HepG2 (cell line): Measurements from ENCODE around the gene SERPINA3. TPM values are rescaled to one million over a fixed set of nuclear protein-coding genes. Genes with fewer than 3 reads are reported as not detected.

Experiments
- KDM5A ChIP-seq: fragments of 200-600 bp; sonication (generic); IDR thresholded peaks from 2 replicates; pipeline ENCODE4 v1.7.0; 2018; ENCODE audit warnings: antibody characterized with exemption, mild to moderate bottlenecking, low read length, borderline replicate concordance
- MAF1 ChIP-seq: sonication (generic); formaldehyde crosslinking; IDR thresholded peaks from 2 replicates; pipeline ENCODE4 v1.5.0; 2020; ENCODE audit warnings: missing genetic modification reagents, borderline replicate concordance
- RBFOX2 ChIP-seq: fragments of 200-400 bp; formaldehyde crosslinking; IDR thresholded peaks from 2 replicates; pipeline ENCODE4 v1.6.1; 2017; ENCODE audit warnings: low read depth, mild to moderate bottlenecking, low read length
- SIN3A ChIP-seq: IDR thresholded peaks from 2 replicates; pipeline ENCODE4 v1.6.1; 2011; ENCODE audit warnings: low read depth, mild to moderate bottlenecking, control low read depth, low read length, borderline replicate concordance
- ZC3H13 ChIP-seq: sonication (generic); formaldehyde crosslinking; IDR thresholded peaks from 2 replicates; pipeline ENCODE4 v1.8.1; 2023; ENCODE audit warnings: mild to moderate bottlenecking, missing genetic modification reagents, moderate library complexity
- ZNF225 ChIP-seq: sonication (generic); formaldehyde crosslinking; IDR thresholded peaks from 2 replicates; pipeline ENCODE4 v1.4.0; 2020; ENCODE audit warnings: mild to moderate bottlenecking, missing genetic modification reagents
- ZNF746 ChIP-seq: sonication (generic); formaldehyde crosslinking; IDR thresholded peaks from 2 replicates; pipeline ENCODE4 v1.8.0; 2022; ENCODE audit warnings: mild to moderate bottlenecking, missing genetic modification reagents
- polyA plus RNA-seq, 8 experiments: library from polyadenylated mRNA; depleted of rRNA in 3 of 8; stranded (reverse) in 7 of 8; unstranded in 1 of 8; fragments of >200 nt; fragmentation: Illumina TruSeq in 4 of 8; extraction: Trizol in 4 of 8; gene quantifications; 2 replicates each; pipeline versions ENCODE4 v1.2.1 to v1.2.3, GENCODE V29; 2011 to 2016; ENCODE audit warnings: low read depth in 4 of 8, missing spikeins in 1 of 8, mixed read lengths in 1 of 8; ENCODE audit not compliant: insufficient read depth in 1 of 8
- total RNA-seq, 5 experiments: library from RNA; depleted of rRNA; stranded (reverse); fragments of >200 nt; fragmentation: Illumina TruSeq; extraction: Trizol; gene quantifications; 2 replicates each; pipeline ENCODE4 v1.2.3, GENCODE V29; 2016; ENCODE audit warnings: low read depth in 1 of 5
- TF ChIP-seq, protein P1 (sequence below): sonication (generic); formaldehyde crosslinking; IDR thresholded peaks from 2 replicates; pipeline ENCODE4 v1.9.0; 2021; ENCODE audit warnings: mild to moderate bottlenecking, missing genetic modification reagents
- TF ChIP-seq, protein P2 (sequence below): sonication (generic); formaldehyde crosslinking; IDR thresholded peaks from 2 replicates; pipeline ENCODE4 v1.5.0; 2020; ENCODE audit warnings: mild to moderate bottlenecking, missing genetic modification reagents
- TF ChIP-seq, protein P3 (sequence below): sonication (generic); formaldehyde crosslinking; conservative IDR thresholded peaks from 2 replicates; pipeline ENCODE4 v1.4.0; 2020; ENCODE audit warnings: missing genetic modification reagents
- TF ChIP-seq, protein P4 (sequence below): sonication (generic); formaldehyde crosslinking; IDR thresholded peaks from 2 replicates; pipeline ENCODE4 v1.8.0; 2022; ENCODE audit warnings: missing genetic modification reagents, mild to moderate bottlenecking, moderate library complexity, borderline replicate concordance

The SERPINA3 gene
- total and polyA plus RNA-seq, 2 of the 13 experiments (the other 11 are each of a cell fraction or from before 2014, with no cell fraction given) = 825 to 2,200 TPM

DNA sequence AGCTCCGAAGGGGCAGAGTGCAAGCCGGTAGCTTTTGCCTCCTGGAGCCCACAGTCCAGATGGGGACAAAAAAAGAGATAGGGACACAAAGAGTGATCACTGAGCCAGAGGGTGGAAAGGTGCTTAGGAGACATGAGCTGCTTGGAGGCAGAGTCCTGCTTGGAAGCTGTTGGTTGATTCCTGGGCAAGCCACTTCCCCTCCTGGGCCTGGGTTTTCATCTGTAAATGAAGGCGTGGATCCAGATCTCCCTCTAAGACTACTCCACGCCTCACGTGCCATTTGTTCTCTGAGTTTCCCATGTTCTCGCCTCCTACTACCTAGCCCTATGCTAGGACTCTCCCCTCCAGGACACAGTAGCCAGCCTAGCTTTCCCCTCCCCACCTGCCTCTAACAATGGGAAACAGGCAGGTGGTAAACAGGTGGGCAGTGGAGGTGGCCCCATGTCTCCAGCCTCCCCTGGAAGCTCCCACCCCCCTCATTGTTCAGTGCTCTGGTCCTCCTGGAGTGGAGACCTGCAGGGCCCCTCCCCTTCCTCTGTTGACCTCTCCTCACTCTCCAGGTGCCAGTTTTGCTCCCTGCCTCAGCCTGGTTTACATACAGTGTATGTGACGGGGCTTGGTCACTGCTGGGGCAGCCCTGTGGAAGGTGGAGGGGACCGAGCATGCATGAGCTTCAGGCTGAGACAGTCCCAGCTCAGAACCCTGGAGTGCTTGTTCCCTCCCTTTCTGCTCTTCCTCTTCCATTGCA is 3.8 kb downstream of the SERPINA3 start (continued):
- TF ChIP-seq, protein P1, sequence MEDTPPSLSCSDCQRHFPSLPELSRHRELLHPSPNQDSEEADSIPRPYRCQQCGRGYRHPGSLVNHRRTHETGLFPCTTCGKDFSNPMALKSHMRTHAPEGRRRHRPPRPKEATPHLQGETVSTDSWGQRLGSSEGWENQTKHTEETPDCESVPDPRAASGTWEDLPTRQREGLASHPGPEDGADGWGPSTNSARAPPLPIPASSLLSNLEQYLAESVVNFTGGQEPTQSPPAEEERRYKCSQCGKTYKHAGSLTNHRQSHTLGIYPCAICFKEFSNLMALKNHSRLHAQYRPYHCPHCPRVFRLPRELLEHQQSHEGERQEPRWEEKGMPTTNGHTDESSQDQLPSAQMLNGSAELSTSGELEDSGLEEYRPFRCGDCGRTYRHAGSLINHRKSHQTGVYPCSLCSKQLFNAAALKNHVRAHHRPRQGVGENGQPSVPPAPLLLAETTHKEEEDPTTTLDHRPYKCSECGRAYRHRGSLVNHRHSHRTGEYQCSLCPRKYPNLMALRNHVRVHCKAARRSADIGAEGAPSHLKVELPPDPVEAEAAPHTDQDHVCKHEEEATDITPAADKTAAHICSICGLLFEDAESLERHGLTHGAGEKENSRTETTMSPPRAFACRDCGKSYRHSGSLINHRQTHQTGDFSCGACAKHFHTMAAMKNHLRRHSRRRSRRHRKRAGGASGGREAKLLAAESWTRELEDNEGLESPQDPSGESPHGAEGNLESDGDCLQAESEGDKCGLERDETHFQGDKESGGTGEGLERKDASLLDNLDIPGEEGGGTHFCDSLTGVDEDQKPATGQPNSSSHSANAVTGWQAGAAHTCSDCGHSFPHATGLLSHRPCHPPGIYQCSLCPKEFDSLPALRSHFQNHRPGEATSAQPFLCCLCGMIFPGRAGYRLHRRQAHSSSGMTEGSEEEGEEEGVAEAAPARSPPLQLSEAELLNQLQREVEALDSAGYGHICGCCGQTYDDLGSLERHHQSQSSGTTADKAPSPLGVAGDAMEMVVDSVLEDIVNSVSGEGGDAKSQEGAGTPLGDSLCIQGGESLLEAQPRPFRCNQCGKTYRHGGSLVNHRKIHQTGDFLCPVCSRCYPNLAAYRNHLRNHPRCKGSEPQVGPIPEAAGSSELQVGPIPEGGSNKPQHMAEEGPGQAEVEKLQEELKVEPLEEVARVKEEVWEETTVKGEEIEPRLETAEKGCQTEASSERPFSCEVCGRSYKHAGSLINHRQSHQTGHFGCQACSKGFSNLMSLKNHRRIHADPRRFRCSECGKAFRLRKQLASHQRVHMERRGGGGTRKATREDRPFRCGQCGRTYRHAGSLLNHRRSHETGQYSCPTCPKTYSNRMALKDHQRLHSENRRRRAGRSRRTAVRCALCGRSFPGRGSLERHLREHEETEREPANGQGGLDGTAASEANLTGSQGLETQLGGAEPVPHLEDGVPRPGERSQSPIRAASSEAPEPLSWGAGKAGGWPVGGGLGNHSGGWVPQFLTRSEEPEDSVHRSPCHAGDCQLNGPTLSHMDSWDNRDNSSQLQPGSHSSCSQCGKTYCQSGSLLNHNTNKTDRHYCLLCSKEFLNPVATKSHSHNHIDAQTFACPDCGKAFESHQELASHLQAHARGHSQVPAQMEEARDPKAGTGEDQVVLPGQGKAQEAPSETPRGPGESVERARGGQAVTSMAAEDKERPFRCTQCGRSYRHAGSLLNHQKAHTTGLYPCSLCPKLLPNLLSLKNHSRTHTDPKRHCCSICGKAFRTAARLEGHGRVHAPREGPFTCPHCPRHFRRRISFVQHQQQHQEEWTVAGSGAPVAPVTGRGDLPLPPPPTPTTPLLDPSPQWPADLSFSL (CRISPR knock-in tag) = no peak
- TF ChIP-seq, protein P2, sequence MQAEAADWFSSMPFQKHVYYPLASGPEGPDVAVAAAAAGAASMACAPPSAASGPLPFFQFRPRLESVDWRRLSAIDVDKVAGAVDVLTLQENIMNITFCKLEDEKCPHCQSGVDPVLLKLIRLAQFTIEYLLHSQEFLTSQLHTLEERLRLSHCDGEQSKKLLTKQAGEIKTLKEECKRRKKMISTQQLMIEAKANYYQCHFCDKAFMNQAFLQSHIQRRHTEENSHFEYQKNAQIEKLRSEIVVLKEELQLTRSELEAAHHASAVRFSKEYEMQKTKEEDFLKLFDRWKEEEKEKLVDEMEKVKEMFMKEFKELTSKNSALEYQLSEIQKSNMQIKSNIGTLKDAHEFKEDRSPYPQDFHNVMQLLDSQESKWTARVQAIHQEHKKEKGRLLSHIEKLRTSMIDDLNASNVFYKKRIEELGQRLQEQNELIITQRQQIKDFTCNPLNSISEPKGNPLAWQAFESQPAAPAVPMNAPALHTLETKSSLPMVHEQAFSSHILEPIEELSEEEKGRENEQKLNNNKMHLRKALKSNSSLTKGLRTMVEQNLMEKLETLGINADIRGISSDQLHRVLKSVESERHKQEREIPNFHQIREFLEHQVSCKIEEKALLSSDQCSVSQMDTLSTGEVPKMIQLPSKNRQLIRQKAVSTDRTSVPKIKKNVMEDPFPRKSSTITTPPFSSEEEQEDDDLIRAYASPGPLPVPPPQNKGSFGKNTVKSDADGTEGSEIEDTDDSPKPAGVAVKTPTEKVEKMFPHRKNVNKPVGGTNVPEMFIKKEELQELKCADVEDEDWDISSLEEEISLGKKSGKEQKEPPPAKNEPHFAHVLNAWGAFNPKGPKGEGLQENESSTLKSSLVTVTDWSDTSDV = peak; percentile 76; the same call in 1 of the 2 replicates
- TF ChIP-seq, protein P3, sequence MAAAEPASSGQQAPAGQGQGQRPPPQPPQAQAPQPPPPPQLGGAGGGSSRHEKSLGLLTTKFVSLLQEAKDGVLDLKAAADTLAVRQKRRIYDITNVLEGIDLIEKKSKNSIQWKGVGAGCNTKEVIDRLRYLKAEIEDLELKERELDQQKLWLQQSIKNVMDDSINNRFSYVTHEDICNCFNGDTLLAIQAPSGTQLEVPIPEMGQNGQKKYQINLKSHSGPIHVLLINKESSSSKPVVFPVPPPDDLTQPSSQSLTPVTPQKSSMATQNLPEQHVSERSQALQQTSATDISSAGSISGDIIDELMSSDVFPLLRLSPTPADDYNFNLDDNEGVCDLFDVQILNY (CRISPR knock-in tag) = no peak
- TF ChIP-seq ZNF225 (CRISPR knock-in tag) = 0 out of 2 replicates have a peak, but pooled peaks have one; percentile 22
- no peak for TF ChIP-seq ZNF746
- TF ChIP-seq MAF1 (CRISPR knock-in tag) = no peak
- peak; percentile 93 for TF ChIP-seq RBFOX2
- 0 out of 2 replicates have a peak, but pooled peaks have one; percentile 71 for TF ChIP-seq ZC3H13 (CRISPR knock-in tag)
- TF ChIP-seq, protein P4, sequence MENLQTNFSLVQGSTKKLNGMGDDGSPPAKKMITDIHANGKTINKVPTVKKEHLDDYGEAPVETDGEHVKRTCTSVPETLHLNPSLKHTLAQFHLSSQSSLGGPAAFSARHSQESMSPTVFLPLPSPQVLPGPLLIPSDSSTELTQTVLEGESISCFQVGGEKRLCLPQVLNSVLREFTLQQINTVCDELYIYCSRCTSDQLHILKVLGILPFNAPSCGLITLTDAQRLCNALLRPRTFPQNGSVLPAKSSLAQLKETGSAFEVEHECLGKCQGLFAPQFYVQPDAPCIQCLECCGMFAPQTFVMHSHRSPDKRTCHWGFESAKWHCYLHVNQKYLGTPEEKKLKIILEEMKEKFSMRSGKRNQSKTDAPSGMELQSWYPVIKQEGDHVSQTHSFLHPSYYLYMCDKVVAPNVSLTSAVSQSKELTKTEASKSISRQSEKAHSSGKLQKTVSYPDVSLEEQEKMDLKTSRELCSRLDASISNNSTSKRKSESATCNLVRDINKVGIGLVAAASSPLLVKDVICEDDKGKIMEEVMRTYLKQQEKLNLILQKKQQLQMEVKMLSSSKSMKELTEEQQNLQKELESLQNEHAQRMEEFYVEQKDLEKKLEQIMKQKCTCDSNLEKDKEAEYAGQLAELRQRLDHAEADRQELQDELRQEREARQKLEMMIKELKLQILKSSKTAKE (CRISPR knock-in tag) = no peak
- no peak for TF ChIP-seq KDM5A
- no peak for TF ChIP-seq SIN3A
